Neural cell (in vitro differentiated cells): ENCODE results near the gene RCSD1.

ENCODE experiments used
- POLR2AphosphoS5 ChIP-seq: IDR thresholded peaks from 2 replicates; pipeline ENCODE4 v1.6.1; 2012
- RAD21 ChIP-seq: fragments of 450-650 bp; conservative IDR thresholded peaks from 2 replicates; pipeline ENCODE4 v1.6.1; 2014; ENCODE audit warnings: antibody characterized with exemption, mild to moderate bottlenecking, moderate library complexity
- TAF1 ChIP-seq: IDR thresholded peaks from 2 replicates; pipeline ENCODE4 v1.6.1; 2012; ENCODE audit warnings: low read depth
- TF ChIP-seq, protein P1 (sequence below): fragments of 450-650 bp; IDR thresholded peaks from 2 replicates; pipeline ENCODE4 v1.5.1; 2014; ENCODE audit warnings: antibody characterized with exemption, mild to moderate bottlenecking, moderate library complexity; ENCODE audit not compliant: poor library complexity, severe bottlenecking

DNA sequence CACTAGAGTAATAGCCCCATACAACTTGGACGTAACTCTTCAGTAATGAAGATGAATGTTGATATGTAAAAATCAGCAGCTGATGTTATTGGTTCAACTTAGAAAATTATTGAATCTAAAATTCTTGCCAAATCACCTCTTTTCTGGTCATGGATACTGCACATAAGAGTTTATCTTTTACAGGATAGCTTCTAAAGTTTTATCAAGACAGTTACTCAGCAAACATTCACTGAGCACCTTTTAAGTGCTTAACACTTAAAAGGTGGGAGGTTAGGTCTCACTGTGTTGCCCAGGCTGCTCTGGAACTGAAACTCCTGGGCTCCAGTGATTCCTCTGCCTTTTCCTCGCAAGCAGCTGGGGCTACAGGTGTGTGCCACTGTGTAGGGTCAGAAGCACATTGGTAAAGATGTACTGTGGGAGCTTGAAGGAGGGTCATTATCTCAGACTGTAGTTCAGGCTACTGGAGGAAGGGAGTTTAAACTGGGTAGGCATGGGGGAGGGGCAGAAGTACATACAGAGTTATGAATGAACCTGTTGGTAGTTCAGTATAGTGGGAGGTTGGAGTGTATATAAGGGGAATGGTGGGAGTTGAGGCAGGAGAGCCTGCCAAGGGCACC, 93.8 kb downstream of the RCSD1 start:
- TF ChIP-seq, protein P1, sequence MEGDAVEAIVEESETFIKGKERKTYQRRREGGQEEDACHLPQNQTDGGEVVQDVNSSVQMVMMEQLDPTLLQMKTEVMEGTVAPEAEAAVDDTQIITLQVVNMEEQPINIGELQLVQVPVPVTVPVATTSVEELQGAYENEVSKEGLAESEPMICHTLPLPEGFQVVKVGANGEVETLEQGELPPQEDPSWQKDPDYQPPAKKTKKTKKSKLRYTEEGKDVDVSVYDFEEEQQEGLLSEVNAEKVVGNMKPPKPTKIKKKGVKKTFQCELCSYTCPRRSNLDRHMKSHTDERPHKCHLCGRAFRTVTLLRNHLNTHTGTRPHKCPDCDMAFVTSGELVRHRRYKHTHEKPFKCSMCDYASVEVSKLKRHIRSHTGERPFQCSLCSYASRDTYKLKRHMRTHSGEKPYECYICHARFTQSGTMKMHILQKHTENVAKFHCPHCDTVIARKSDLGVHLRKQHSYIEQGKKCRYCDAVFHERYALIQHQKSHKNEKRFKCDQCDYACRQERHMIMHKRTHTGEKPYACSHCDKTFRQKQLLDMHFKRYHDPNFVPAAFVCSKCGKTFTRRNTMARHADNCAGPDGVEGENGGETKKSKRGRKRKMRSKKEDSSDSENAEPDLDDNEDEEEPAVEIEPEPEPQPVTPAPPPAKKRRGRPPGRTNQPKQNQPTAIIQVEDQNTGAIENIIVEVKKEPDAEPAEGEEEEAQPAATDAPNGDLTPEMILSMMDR: no peak
- TF ChIP-seq RAD21: no peak
- no peak for TF ChIP-seq POLR2AphosphoS5
- no peak for TF ChIP-seq TAF1
